Astrocyte (in vitro differentiated cells and primary cell): Measurements from ENCODE around the gene ZNHIT3.
"Not testable (repeated sequence)": the region's sequence is repeated elsewhere in the genome, so short reads cannot be mapped to it uniquely, and the experiment has no call there.

ENCODE experiments used
- EZH2 ChIP-seq: IDR thresholded peaks from 2 replicates; pipeline ENCODE4 v1.6.1; 2012; ENCODE audit warnings: mild to moderate bottlenecking, low read length, inconsistent platforms; ENCODE audit not compliant: insufficient read depth
- TF ChIP-seq, protein P1 (sequence below): IDR thresholded peaks from 2 replicates; pipeline ENCODE4 v1.5.1; 2011; ENCODE audit warnings: low read depth, mild to moderate bottlenecking, inconsistent platforms, low read length, moderate library complexity; ENCODE audit not compliant: insufficient read depth

DNA sequence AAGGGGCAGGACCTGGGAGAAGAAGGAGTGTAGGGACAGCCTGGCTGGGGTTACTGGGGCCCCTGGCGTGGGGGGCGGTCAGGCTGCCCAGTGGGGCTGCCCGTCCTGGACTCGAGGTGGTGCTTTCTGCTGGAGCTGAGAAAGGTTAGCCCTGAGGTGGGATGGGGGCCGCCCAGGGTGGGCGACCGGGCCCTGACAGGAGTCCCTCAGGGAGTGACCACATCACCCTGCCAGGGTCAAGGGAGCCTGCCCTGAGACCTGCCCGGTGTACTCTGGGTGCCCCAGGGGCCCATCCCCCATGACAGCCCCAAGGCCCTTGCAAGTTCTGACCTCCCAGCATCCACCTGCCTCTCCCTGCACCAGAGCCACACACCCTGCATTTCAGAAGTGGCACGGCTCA is 28.8 kb upstream of the ZNHIT3 start:
- TF ChIP-seq, protein P1, sequence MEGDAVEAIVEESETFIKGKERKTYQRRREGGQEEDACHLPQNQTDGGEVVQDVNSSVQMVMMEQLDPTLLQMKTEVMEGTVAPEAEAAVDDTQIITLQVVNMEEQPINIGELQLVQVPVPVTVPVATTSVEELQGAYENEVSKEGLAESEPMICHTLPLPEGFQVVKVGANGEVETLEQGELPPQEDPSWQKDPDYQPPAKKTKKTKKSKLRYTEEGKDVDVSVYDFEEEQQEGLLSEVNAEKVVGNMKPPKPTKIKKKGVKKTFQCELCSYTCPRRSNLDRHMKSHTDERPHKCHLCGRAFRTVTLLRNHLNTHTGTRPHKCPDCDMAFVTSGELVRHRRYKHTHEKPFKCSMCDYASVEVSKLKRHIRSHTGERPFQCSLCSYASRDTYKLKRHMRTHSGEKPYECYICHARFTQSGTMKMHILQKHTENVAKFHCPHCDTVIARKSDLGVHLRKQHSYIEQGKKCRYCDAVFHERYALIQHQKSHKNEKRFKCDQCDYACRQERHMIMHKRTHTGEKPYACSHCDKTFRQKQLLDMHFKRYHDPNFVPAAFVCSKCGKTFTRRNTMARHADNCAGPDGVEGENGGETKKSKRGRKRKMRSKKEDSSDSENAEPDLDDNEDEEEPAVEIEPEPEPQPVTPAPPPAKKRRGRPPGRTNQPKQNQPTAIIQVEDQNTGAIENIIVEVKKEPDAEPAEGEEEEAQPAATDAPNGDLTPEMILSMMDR, result not testable (repeated sequence)
- TF ChIP-seq EZH2, result not testable (repeated sequence)
